HG03159 (cell line): ENCODE results near the gene CALHM2.

ENCODE experiments used
- ATAC-seq: cut with Tn5 transposase; IDR thresholded peaks from one replicate; pipeline ENCODE4 v1.9.1; 2021; ENCODE audit warnings: mild to moderate bottlenecking, moderate library complexity; ENCODE audit not compliant: unreplicated experiment

Gene CALHM2

GRCh38 chr10:103476046-103476768, 24.0 kb upstream of the CALHM2 start:
- no peak for ATAC-seq

GRCh38 chr10:103475437-103475836, 23.3 kb upstream of the CALHM2 start:
- ATAC-seq, result no peak

GRCh38 chr10:103474077-103474476, 21.9 kb upstream of the CALHM2 start:
- ATAC-seq, result no peak

- ATAC-seq, result no peak
Observed at GRCh38 chr10:103473261-103473671, 21.1 kb upstream of the CALHM2 start.

GRCh38 chr10:103472005-103472404, 19.8 kb upstream of the CALHM2 start:
- no peak for ATAC-seq

GRCh38 chr10:103470761-103471653, 18.8 kb upstream of the CALHM2 start:
- peak; percentile 69 for ATAC-seq

- ATAC-seq, result no peak
Observed at GRCh38 chr10:103469201-103469600, 17.0 kb upstream of the CALHM2 start.

- ATAC-seq, result no peak
Observed at GRCh38 chr10:103467406-103467805, 15.2 kb upstream of the CALHM2 start.

- no peak for ATAC-seq
Observed at GRCh38 chr10:103466734-103467133, 14.6 kb upstream of the CALHM2 start.

GRCh38 chr10:103465411-103466179, 13.4 kb upstream of the CALHM2 start:
- ATAC-seq, result no peak

- ATAC-seq, result no peak
Observed at GRCh38 chr10:103463499-103463898, 11.3 kb upstream of the CALHM2 start.

GRCh38 chr10:103459615-103460014, 7.4 kb upstream of the CALHM2 start:
- ATAC-seq, result no peak

- peak; percentile 49 for ATAC-seq
Observed at GRCh38 chr10:103458720-103459119, 6.5 kb upstream of the CALHM2 start, which contains the start of gene CALHM1. TSS of gene CALHM1 (minus strand) at chr10:103458900. CDS start at chr10:103458751, 149 bp downstream.

GRCh38 chr10:103457896-103458583, 5.9 kb upstream of the CALHM2 start:
- ATAC-seq, result no peak

- ATAC-seq, result no peak
Observed at GRCh38 chr10:103457176-103457712, 5.1 kb upstream of the CALHM2 start.

GRCh38 chr10:103456074-103456660, 4.0 kb upstream of the CALHM2 start:
- no peak for ATAC-seq

- ATAC-seq, result no peak
Observed at GRCh38 chr10:103455235-103455634, 3.1 kb upstream of the CALHM2 start.

- no peak for ATAC-seq
Observed at GRCh38 chr10:103454026-103454425, 1.9 kb upstream of the CALHM2 start.

- no peak for ATAC-seq
Observed at GRCh38 chr10:103452506-103453230, 498 bp upstream of the CALHM2 start.
